Peyer's patch (tissue), 4 donors: Measurements from ENCODE around the gene ARPC5L.

Experiments
- POLR2A ChIP-seq, 2 donors: fragments of 450-650 bp; IDR thresholded peaks; one replicate each; pipeline ENCODE4 v1.5.1; 2017; ENCODE audit warnings: antibody characterized with exemption in 2 of 2, mild to moderate bottlenecking in 2 of 2, moderate library complexity in 2 of 2
- TF ChIP-seq, protein P1 (sequence below), 6 experiments: fragments of 450-650 bp in 4 of 6; fragments of 200-600 bp in 2 of 6; sonication (generic) in 1 of 6; IDR thresholded peaks; one replicate each; pipeline ENCODE4 v1.5.1; 2017 to 2019; ENCODE audit warnings: antibody characterized with exemption in 6 of 6, mild to moderate bottlenecking in 3 of 6, moderate library complexity in 1 of 6

DNA sequence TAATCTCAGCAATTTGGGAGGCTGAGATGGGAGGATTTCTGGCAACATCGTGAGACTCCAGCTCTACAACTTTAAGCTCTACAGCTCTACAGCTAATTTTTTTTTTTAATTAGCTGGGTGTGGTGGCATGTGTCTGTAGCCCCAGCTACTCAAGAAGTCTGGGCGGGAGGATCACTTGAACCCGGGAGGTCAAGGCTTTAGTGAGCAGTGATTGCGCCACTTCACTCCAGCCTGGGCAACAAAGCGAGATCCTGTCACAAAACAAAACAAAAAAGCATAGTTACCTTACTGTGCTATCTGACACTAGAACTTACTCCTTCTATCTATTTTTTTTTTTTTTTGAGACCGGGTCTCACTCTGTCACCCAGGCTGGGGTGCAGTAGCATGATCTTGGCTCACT lies 15.0 kb upstream of the ARPC5L start:
- TF ChIP-seq, protein P1, sequence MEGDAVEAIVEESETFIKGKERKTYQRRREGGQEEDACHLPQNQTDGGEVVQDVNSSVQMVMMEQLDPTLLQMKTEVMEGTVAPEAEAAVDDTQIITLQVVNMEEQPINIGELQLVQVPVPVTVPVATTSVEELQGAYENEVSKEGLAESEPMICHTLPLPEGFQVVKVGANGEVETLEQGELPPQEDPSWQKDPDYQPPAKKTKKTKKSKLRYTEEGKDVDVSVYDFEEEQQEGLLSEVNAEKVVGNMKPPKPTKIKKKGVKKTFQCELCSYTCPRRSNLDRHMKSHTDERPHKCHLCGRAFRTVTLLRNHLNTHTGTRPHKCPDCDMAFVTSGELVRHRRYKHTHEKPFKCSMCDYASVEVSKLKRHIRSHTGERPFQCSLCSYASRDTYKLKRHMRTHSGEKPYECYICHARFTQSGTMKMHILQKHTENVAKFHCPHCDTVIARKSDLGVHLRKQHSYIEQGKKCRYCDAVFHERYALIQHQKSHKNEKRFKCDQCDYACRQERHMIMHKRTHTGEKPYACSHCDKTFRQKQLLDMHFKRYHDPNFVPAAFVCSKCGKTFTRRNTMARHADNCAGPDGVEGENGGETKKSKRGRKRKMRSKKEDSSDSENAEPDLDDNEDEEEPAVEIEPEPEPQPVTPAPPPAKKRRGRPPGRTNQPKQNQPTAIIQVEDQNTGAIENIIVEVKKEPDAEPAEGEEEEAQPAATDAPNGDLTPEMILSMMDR (IDR thresholded peaks at IDR 0.05): no peak
- no peak for TF ChIP-seq POLR2A (IDR thresholded peaks at IDR 0.05)
